Upper lobe of left lung (tissue), 4 donors: ENCODE measurements around the gene SLC39A8.

Experiments used
- EP300 ChIP-seq, 4 donors: sonication (generic); formaldehyde crosslinking; IDR thresholded peaks; one replicate each; pipeline ENCODE4 v1.5.1; 2017; ENCODE audit warnings: antibody characterized with exemption in 4 of 4, control low read depth in 2 of 4
- POLR2A ChIP-seq, 4 donors: fragments of 450-650 bp; IDR thresholded peaks; one replicate each; pipeline ENCODE4 v1.5.1; 2016 to 2017; ENCODE audit warnings: antibody characterized with exemption in 4 of 4, mild to moderate bottlenecking in 2 of 4
- POLR2AphosphoS5 ChIP-seq, 2 donors: sonication (generic); formaldehyde crosslinking; IDR thresholded peaks; one replicate each; pipeline ENCODE4 v1.5.1; 2017; ENCODE audit warnings: antibody characterized with exemption in 2 of 2
- TF ChIP-seq, protein P1 (sequence below), 6 experiments: fragments of 450-650 bp in 4 of 6; fragments of 200-600 bp in 2 of 6; sonication (generic) in 2 of 6; IDR thresholded peaks; one replicate each; pipeline ENCODE4 v1.5.1; 2016 to 2019; ENCODE audit warnings: antibody characterized with exemption in 6 of 6

DNA sequence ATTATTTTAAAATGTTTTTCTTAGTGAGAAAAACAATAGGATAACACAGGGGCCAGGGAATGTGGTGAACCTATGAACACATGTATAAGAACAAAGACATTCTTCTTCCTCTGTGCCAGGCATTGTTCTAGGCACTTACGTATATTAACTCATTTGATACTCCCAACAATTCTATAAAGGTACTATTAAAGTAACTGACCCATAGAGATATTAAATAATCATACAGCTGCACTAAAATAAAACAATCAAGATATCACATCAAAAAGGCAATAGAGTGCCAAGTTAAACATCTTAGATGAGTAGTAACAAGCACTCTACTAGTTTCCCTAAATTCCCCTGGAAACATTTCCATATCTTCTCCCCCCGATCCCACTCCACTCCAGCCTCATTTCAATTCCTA is 33.4 kb downstream of the SLC39A8 start:
- TF ChIP-seq, protein P1, sequence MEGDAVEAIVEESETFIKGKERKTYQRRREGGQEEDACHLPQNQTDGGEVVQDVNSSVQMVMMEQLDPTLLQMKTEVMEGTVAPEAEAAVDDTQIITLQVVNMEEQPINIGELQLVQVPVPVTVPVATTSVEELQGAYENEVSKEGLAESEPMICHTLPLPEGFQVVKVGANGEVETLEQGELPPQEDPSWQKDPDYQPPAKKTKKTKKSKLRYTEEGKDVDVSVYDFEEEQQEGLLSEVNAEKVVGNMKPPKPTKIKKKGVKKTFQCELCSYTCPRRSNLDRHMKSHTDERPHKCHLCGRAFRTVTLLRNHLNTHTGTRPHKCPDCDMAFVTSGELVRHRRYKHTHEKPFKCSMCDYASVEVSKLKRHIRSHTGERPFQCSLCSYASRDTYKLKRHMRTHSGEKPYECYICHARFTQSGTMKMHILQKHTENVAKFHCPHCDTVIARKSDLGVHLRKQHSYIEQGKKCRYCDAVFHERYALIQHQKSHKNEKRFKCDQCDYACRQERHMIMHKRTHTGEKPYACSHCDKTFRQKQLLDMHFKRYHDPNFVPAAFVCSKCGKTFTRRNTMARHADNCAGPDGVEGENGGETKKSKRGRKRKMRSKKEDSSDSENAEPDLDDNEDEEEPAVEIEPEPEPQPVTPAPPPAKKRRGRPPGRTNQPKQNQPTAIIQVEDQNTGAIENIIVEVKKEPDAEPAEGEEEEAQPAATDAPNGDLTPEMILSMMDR (IDR thresholded peaks at IDR 0.05), result no peak
- TF ChIP-seq POLR2AphosphoS5 (IDR thresholded peaks at IDR 0.05) (no peak), EP300 (IDR thresholded peaks at IDR 0.05) (no peak), POLR2A (IDR thresholded peaks at IDR 0.05) (no peak)
